HG02938 (cell line): Measurements from ENCODE around the gene TGFB1.
A peak's percentile ranks its signal among the peaks of the same experiment; 100 is the strongest.
"Not testable (repeated sequence)": the region's sequence is repeated elsewhere in the genome, so short reads cannot be mapped to it uniquely, and the experiment has no call there.

Experiments
- ATAC-seq: cut with Tn5 transposase; IDR thresholded peaks from one replicate; pipeline ENCODE4 v1.9.1; 2021; ENCODE audit warnings: mild to moderate bottlenecking, moderate library complexity; ENCODE audit not compliant: unreplicated experiment

TGFB1 gene

GRCh38 chr19:41371119-41371518 is 17.4 kb upstream of the TGFB1 start:
- not testable (repeated sequence) for ATAC-seq

GRCh38 chr19:41369769-41370168 is 16.0 kb upstream of the TGFB1 start:
- no peak for ATAC-seq

DNA sequence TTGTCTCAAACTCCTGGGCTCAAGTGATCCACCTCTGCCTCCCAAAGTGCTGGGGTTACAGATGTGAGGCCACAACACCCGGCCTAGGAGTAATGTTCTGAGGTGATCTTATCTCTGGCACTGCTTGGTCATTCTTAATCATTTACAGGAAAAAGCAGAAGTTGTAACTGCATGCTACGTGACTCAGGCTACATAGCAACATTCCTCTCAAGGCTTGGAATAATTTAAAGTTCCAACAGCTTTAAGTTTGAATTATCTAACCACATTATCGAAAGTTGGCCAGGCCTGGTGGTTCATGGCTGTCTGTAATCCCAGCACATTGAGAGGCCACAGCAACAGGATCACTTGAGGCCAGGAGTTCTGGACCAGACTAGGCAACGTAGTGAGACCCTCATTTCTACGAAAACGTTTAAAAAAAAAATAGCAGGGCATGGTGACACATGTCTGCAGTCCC is 14.2 kb upstream of the TGFB1 start:
- ATAC-seq, result no peak

DNA sequence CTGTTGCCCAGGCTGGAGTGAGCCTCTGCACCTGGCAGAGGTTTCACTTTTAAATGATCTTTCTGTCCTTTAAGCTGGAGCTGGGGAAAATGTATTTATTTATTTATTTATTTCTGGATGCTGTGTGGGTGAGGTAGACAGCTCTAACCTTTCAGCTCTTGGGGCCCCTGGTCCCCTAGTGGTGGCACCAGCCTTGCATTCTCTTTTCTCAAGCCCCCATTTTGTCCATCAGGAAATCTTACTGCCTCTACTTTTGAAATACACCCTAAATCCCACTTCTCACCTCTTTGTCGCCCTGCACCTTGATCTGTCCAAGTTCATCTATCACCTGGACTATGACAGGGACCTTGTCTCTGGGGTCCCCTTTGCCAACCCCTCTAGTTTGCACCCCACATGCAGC is 12.4 kb upstream of the TGFB1 start:
- ATAC-seq, result no peak

- no peak for ATAC-seq
Measured at GRCh38 chr19:41364524-41365391, 11.0 kb upstream of the TGFB1 start.

DNA sequence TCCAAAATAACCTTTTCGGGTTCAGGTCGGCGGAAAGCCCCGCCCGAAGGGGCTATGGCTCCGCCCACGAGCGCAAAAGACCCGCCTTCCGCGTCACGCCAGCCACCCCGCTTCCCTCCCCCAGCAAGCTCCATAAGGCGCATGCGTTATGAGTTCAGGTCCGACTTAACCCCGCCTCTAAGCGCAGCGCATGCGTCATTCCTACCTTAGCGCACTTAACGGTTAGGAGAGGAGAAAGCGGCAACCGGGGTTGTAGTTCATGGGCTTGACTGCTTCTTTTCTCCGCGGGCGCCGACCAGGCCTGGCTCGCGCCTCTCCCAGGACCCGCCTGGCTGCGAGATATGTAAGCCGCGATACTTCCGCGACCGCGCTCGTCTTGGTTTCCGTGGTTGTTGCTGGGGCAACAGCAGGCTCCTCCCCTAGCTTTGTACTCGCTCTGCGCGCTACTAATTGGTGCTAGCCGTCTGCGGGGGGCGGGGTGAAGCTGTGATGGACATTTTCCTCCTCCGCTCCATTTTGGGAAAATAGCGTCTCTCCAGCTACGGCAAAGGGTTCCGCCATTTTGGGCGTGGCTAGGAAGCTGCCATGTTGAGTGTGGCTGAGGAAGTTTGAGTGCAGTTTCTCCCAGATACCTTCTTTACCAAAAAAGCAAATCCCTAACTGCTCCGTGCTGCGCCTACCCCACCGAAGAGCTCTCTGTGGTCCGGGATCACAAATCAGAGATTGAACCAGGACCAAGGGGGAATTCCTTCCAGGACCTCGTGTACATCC is 10.2 kb upstream of the TGFB1 start, which contains the start of gene B9D2:
Gene B9D2, minus strand, starts transcription at position 397 of the 771 bp plus-strand sequence. CDS start 630 bp downstream, outside the sequence.
- ATAC-seq, result peak; percentile 77

GRCh38 chr19:41363371-41363752 is 9.6 kb upstream of the TGFB1 start:
- no peak for ATAC-seq

DNA sequence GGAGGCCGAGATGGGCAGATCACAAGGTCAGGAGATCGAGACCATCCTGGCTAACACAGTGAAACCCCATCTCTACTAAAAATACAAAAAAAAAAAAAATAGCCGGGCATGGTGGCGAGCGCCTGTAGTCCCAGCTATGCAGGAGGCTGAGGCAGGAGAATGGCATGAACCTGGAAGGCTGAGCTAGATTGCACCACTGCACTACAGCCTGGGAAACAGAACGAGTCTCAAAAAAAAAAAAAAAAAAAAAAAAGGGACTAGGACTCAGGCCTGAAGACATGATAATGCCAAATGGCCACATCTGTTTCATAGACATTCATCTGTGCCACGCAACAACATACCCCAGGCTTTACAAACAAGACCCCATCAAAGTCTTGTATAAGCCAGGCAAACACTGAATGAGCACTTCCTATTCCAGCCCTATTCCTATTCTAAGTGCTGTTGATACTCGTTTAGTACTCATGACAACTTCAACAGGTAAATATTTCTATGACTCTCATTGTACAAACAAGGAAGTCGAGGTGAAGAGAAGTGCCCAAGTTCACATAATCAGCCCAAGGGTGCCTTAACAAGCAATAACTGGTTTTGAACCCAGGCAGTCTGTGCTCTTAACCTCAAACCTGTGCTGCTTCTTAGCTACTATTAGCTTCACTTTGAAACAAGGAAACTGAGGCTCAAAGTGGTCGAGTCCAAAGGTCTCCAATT is 8.6 kb upstream of the TGFB1 start:
- no peak for ATAC-seq

GRCh38 chr19:41359741-41360140 is 6.0 kb upstream of the TGFB1 start:
- no peak for ATAC-seq

GRCh38 chr19:41357746-41358145 is 4.0 kb upstream of the TGFB1 start:
- no peak for ATAC-seq

GRCh38 chr19:41356984-41357739 is 3.4 kb upstream of the TGFB1 start:
- ATAC-seq, result no peak

DNA sequence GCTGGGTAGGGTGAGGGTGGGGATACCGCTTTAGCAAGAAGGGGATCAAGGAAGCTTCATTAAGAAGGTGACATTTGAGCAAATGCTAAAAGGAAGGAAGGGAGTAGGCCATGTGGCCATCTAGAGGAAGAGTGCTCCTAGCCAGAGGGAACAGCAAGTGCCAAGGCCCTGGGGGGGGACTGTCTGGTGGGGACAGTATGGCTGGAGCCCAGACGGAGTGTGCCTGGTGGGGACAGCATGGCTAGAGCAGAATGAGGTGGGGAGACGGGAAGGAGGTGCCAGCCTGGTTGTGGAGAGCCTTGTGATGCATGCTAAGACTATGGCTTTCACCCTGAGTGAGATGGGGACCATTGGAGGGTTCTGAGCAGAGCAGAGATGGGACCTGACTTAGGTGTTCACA is 2.1 kb upstream of the TGFB1 start:
- no peak for ATAC-seq

- ATAC-seq, result no peak
Measured at GRCh38 chr19:41355035-41355434, 1.3 kb upstream of the TGFB1 start.

DNA sequence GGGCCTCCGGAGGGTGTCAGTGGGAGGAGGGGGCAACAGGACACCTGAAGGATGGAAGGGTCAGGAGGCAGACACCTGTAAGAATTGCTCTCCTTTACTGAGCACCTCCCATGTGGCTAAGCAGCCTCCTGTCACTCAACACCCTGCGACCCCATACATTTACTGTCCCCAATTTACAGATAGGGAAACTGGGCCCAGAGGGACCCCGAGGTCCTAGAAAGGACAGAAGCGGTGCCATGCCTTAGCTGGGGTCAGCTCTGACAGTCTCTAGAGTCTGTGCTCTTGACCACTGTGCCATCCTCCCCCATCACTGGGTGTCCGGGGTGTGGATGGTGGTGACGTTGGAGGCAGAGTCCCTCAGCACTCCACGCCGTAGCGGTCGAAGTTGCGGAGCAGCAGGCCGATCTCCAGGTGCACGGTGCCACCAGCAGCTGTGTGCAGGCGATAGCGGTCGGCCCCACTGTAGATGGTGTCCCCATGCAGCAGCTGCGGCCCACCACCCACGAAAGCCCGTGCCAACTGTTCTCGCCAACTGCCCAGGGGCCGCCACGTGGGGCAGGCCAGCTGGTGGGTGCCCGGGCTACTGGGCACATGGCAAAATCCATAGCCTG is 726 bp upstream of the TGFB1 start:
- ATAC-seq, result no peak

DNA sequence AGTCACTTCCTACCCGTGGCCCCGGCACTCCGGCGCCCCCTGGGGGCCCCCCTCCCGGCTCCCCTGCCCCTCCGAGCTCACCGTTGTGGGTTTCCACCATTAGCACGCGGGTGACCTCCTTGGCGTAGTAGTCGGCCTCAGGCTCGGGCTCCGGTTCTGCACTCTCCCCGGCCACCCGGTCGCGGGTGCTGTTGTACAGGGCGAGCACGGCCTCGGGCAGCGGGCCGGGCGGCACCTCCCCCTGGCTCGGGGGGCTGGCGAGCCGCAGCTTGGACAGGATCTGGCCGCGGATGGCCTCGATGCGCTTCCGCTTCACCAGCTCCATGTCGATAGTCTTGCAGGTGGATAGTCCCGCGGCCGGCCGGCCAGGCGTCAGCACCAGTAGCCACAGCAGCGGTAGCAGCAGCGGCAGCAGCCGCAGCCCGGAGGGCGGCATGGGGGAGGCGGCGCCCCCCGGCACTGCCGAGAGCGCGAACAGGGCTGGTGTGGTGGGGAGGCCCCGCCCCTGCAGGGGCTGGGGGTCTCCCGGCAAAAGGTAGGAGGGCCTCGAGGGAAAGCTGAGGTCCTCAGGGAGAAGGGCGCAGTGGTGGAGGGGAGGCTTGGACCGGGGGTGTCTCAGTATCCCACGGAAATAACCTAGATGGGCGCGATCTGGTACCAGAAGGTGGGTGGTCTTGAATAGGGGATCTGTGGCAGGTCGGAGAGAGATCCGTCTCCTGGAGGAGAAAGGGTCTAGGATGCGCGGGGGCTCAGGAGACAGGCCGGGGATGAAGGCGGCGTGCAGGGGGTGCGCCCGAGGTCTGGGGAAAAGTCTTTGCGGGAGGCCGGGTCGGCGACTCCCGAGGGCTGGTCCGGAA is 885 bp downstream of the TGFB1 start:
- ATAC-seq, result no peak

- ATAC-seq, result no peak
Measured at GRCh38 chr19:41352279-41352608, 1.5 kb downstream of the TGFB1 start.

- ATAC-seq, result peak; percentile 30
Measured at GRCh38 chr19:41351339-41352245, 2.1 kb downstream of the TGFB1 start.

DNA sequence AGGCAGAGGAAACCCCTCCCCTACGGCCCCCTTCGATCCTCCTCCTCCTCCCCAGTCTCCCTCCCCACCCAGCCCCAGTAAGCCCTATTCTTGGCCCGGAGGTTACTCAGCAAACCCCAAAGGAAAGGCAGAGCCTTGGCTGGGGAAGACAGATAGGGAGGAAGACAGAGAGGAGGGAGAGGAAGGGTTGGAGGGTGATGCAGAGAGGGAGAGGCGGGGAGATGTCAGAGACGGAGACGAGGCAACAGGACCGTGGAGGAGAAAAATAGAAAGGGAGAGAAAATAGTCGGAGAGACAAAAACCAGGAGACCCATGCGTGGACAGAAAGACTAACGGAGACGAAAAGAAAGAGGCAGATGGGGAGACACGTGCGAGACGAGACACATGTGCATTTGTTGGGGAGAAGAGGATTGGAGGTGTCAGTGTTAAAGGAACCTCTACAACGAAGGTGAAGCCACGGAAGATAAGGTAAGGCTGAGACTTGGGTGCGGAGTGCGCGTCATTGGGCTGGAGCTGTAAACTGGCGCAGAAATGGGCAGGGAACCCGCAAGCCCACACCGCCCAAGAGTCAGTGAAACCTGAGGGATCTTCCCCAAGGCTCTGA is 2.9 kb downstream of the TGFB1 start:
- ATAC-seq, result peak; percentile 1
